HCT116 (cell line): Measurements from ENCODE around the gene FAM83F.

Source experiments
- CEBPB ChIP-seq: IDR thresholded peaks from 2 replicates; pipeline ENCODE4 v1.6.1; 2012; ENCODE audit warnings: low read depth
- ELF1 ChIP-seq: IDR thresholded peaks from 2 replicates; pipeline ENCODE4 v1.6.1; 2012; ENCODE audit warnings: low read depth, borderline replicate concordance
- EZH2 ChIP-seq: fragments of 200-600 bp; sonication (generic); IDR thresholded peaks from 2 replicates; pipeline ENCODE4 v1.6.1; 2017; ENCODE audit warnings: antibody characterized with exemption, mixed run types
- EZH2phosphoT487 ChIP-seq: fragments of 200-600 bp; IDR thresholded peaks from 2 replicates; pipeline ENCODE4 v1.6.1; 2018; ENCODE audit warnings: antibody characterized with exemption, borderline replicate concordance
- POLR2A ChIP-seq: IDR thresholded peaks from 2 replicates; pipeline ENCODE4 v1.7.0; 2011; ENCODE audit warnings: borderline replicate concordance; ENCODE audit not compliant: insufficient read depth, insufficient read length; ENCODE audit errors: extremely low read depth
- POLR2AphosphoS5 ChIP-seq: IDR thresholded peaks from 2 replicates; pipeline ENCODE4 v1.6.1; 2011; ENCODE audit warnings: mild to moderate bottlenecking, low read depth, low read length, moderate library complexity
- SRF ChIP-seq: IDR thresholded peaks from 2 replicates; pipeline ENCODE4 v1.6.1; 2012; ENCODE audit warnings: low read depth
- YY1 ChIP-seq: IDR thresholded peaks from 2 replicates; pipeline ENCODE4 v1.6.1; 2011; ENCODE audit warnings: low read length, low read depth, moderate library complexity, mild to moderate bottlenecking; ENCODE audit not compliant: insufficient replicate concordance; ENCODE audit errors: extremely low read depth
- ZFX ChIP-seq: fragments of 450-650 bp; IDR thresholded peaks from 2 replicates; pipeline ENCODE4 v1.6.1; 2017
- TF ChIP-seq, protein P1 (sequence below), 3 experiments: fragments of 200-600 bp in 1 of 3; sonication (generic) in 1 of 3; IDR thresholded peaks in 2 of 3; conservative IDR thresholded peaks in 1 of 3; 2 replicates each; pipeline ENCODE4 v1.5.1; 2012 to 2017; ENCODE audit warnings: low read depth in 2 of 3, low read length in 2 of 3, antibody characterized with exemption in 1 of 3, borderline replicate concordance in 1 of 3, control low read depth in 1 of 3, mild to moderate bottlenecking in 1 of 3, mixed read lengths in 1 of 3, mixed run types in 1 of 3, moderate library complexity in 1 of 3; ENCODE audit not compliant: insufficient read depth in 1 of 3
- TF ChIP-seq, protein P2 (sequence below): IDR thresholded peaks from 2 replicates; pipeline ENCODE4 v1.6.1; 2012
- TF ChIP-seq, protein P3 (sequence below): IDR thresholded peaks from 2 replicates; pipeline ENCODE4 v1.6.1; 2012; ENCODE audit warnings: low read depth
- TF ChIP-seq, protein P4 (sequence below): IDR thresholded peaks from 2 replicates; pipeline ENCODE4 v1.6.1; 2011; ENCODE audit warnings: mild to moderate bottlenecking, low read length, moderate library complexity; ENCODE audit not compliant: insufficient replicate concordance; ENCODE audit errors: extremely low read depth
- TF ChIP-seq, protein P5 (sequence below): IDR thresholded peaks from 2 replicates; pipeline ENCODE4 v1.6.1; 2012

DNA sequence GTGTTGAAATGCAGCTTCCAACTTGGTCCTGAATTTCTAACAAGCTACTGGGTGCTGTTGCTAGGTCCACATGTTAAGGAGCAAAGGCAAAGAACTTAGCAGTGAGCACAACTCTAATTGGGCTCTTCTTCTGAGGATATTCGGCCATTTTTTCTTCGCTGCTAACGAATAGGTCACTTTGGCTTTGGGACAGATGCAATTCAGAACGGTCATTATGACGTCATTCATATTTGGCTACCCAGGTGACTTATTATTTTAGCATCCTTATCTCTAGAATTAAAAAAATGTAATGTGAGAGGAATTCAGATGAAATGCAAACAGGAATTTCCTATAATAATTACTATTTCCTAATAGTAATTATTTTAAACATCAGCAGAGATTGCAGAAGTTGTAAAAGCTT is 20.7 kb upstream of the FAM83F start:
- TF ChIP-seq, protein P1, sequence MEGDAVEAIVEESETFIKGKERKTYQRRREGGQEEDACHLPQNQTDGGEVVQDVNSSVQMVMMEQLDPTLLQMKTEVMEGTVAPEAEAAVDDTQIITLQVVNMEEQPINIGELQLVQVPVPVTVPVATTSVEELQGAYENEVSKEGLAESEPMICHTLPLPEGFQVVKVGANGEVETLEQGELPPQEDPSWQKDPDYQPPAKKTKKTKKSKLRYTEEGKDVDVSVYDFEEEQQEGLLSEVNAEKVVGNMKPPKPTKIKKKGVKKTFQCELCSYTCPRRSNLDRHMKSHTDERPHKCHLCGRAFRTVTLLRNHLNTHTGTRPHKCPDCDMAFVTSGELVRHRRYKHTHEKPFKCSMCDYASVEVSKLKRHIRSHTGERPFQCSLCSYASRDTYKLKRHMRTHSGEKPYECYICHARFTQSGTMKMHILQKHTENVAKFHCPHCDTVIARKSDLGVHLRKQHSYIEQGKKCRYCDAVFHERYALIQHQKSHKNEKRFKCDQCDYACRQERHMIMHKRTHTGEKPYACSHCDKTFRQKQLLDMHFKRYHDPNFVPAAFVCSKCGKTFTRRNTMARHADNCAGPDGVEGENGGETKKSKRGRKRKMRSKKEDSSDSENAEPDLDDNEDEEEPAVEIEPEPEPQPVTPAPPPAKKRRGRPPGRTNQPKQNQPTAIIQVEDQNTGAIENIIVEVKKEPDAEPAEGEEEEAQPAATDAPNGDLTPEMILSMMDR (IDR thresholded peaks at IDR 0.05 in 2 of 3, conservative IDR thresholded peaks at IDR 0.05 in 1 of 3; ENCODE audit: borderline replicate concordance in 1 of 3, insufficient read depth in 1 of 3, low read depth in 2 of 3, low read length in 2 of 3), result no peak
- TF ChIP-seq EZH2 (no peak), POLR2AphosphoS5 (no peak), CEBPB (no peak), YY1 (no peak), ZFX (no peak), SRF (no peak), ELF1 (no peak), EZH2phosphoT487 (no peak), POLR2A (no peak)
- TF ChIP-seq, protein P2, sequence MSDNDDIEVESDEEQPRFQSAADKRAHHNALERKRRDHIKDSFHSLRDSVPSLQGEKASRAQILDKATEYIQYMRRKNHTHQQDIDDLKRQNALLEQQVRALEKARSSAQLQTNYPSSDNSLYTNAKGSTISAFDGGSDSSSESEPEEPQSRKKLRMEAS, result no peak
- TF ChIP-seq, protein P3, sequence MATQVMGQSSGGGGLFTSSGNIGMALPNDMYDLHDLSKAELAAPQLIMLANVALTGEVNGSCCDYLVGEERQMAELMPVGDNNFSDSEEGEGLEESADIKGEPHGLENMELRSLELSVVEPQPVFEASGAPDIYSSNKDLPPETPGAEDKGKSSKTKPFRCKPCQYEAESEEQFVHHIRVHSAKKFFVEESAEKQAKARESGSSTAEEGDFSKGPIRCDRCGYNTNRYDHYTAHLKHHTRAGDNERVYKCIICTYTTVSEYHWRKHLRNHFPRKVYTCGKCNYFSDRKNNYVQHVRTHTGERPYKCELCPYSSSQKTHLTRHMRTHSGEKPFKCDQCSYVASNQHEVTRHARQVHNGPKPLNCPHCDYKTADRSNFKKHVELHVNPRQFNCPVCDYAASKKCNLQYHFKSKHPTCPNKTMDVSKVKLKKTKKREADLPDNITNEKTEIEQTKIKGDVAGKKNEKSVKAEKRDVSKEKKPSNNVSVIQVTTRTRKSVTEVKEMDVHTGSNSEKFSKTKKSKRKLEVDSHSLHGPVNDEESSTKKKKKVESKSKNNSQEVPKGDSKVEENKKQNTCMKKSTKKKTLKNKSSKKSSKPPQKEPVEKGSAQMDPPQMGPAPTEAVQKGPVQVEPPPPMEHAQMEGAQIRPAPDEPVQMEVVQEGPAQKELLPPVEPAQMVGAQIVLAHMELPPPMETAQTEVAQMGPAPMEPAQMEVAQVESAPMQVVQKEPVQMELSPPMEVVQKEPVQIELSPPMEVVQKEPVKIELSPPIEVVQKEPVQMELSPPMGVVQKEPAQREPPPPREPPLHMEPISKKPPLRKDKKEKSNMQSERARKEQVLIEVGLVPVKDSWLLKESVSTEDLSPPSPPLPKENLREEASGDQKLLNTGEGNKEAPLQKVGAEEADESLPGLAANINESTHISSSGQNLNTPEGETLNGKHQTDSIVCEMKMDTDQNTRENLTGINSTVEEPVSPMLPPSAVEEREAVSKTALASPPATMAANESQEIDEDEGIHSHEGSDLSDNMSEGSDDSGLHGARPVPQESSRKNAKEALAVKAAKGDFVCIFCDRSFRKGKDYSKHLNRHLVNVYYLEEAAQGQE, result no peak
- TF ChIP-seq, protein P4, sequence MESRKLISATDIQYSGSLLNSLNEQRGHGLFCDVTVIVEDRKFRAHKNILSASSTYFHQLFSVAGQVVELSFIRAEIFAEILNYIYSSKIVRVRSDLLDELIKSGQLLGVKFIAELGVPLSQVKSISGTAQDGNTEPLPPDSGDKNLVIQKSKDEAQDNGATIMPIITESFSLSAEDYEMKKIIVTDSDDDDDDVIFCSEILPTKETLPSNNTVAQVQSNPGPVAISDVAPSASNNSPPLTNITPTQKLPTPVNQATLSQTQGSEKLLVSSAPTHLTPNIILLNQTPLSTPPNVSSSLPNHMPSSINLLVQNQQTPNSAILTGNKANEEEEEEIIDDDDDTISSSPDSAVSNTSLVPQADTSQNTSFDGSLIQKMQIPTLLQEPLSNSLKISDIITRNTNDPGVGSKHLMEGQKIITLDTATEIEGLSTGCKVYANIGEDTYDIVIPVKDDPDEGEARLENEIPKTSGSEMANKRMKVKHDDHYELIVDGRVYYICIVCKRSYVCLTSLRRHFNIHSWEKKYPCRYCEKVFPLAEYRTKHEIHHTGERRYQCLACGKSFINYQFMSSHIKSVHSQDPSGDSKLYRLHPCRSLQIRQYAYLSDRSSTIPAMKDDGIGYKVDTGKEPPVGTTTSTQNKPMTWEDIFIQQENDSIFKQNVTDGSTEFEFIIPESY, result no peak
- TF ChIP-seq, protein P5, sequence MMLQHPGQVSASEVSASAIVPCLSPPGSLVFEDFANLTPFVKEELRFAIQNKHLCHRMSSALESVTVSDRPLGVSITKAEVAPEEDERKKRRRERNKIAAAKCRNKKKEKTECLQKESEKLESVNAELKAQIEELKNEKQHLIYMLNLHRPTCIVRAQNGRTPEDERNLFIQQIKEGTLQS, result no peak
